ENCODE results near the gene KIF16B.

GRCh38 chr20:16440686-16441085, 132.6 kb downstream of the KIF16B start:
- TF ChIP-seq CTCF (tag by site-specific recombination; IDR thresholded peaks at IDR 0.05) (no peak), HOXA7 (CRISPR knock-in tag; IDR thresholded peaks at IDR 0.05; ENCODE audit: borderline replicate concordance) (no peak), ZNF707 (tag by site-specific recombination; IDR thresholded peaks at IDR 0.05) (no peak), REPIN1 (tag by site-specific recombination; IDR thresholded peaks at IDR 0.05; ENCODE audit: low read depth) (no peak), MZF1 (tag by site-specific recombination; IDR thresholded peaks at IDR 0.05; ENCODE audit: borderline replicate concordance) (no peak), REST (tag by site-specific recombination; IDR thresholded peaks at IDR 0.05) (no peak), ZNF302 (tag by site-specific recombination; IDR thresholded peaks at IDR 0.05; ENCODE audit: low read depth) (no peak), YY2 (tag by site-specific recombination; IDR thresholded peaks at IDR 0.05) (no peak), ZNF837 (tag by site-specific recombination; IDR thresholded peaks at IDR 0.05) (no peak), ZNF501 (tag by site-specific recombination; IDR thresholded peaks at IDR 0.05) (no peak)

Data from HEK293 (cell line).